Mucosa of descending colon (tissue), 3 donors: ENCODE data around the gene KDM2B. TPM values are rescaled to one million over a fixed set of nuclear protein-coding genes. Genes with fewer than 3 reads are reported as not detected.

ENCODE experiments used
- ATAC-seq: fragments of 200-7000 bp; cut with Tn5 transposase; one replicate; pipeline ENCODE4 v1.9.1; 2020; ENCODE audit warnings: mild to moderate bottlenecking, moderate library complexity
- DNase-seq, 3 donors: peaks; one replicate each; pipeline ENCODE4 v3.0.0-alpha.2; 2020
- H3K36me3 ChIP-seq: fragments of 200-600 bp; one replicate; pipeline ENCODE4 v1.8.0; 2021; ENCODE audit warnings: low read depth, mild to moderate bottlenecking
- H3K4me1 ChIP-seq: fragments of 200-600 bp; one replicate; pipeline ENCODE4 v1.8.0; 2021; ENCODE audit warnings: low read depth, mild to moderate bottlenecking
- H3K4me3 ChIP-seq: fragments of 200-600 bp; one replicate; pipeline ENCODE4 v1.8.0; 2021; ENCODE audit warnings: mild to moderate bottlenecking
- H3K9me3 ChIP-seq: fragments of 200-600 bp; one replicate; pipeline ENCODE4 v1.8.0; 2021; ENCODE audit warnings: mild to moderate bottlenecking
- CTCF ChIP-seq: fragments of 200-600 bp; IDR thresholded peaks from one replicate; pipeline ENCODE4 v1.8.0; 2022; ENCODE audit warnings: antibody characterized with exemption, mild to moderate bottlenecking
- intact Hi-C, 2 donors: fragments of 100-400 bp; cut with DNase I in 1 of 2; cut with micrococcal nuclease in 1 of 2; formaldehyde crosslinking; loops; one replicate each; pipeline versions ENCODE4 v1.11.0 to v1.11.1; 2022; cut with DNase I, micrococcal nuclease
- total RNA-seq, 3 donors: library from RNA; stranded (reverse); fragmentation: NEBNext Ultra II Directional in 2 of 3; extraction: Animal tissue kit (Norgen Biotek cat#: 25700) in 2 of 3; gene quantifications; one replicate each; pipeline versions ENCODE4 v1.2.1 to v1.2.4, GENCODE V29; 2021 to 2023
- donor health status: DM: no; HTN: no; CAD: no; lungs with moderate emphysema.
- donor health status: DM: no; HTN: no; CAD: no.
- donor health status: DM: no; HTN: yes; CAD: no.

Gene KDM2B
- total RNA-seq, 3 donors from 2014 or later, result 17.9 to 24.5 (median 18.3) TPM

DNA sequence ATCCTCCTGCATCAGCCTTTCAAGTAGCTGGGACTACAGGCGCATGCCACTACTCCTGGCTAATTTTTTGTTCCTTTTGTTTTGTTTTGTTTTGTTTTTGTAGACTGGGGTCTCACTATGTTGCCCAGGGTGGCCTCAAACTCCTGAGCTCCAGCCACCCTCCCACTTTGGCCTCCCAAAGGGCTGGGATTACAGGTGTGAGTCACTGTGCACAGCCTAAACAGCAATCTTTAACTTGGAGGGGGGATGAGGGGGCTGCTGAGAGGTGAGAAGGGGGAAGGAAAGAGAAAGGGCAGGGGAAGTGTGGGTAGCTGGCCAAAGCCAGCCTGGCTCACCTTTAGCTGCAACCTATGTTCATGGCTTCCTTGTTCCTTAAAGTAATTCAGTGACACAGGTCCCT lies 77.4 kb downstream of the KDM2B start:
- intact Hi-C loops, result no loop called here
- Histone ChIP-seq H3K9me3 (no peaks in the 10 kb centered on the region), H3K4me3 (no peak overlapping the region), H3K4me1 (no peaks in the 10 kb centered on the region), H3K36me3 (no peaks in the 10 kb centered on the region)
- ATAC-seq, result no peak
- TF ChIP-seq CTCF, result no peak
- DNase-seq, result no peak

DNA sequence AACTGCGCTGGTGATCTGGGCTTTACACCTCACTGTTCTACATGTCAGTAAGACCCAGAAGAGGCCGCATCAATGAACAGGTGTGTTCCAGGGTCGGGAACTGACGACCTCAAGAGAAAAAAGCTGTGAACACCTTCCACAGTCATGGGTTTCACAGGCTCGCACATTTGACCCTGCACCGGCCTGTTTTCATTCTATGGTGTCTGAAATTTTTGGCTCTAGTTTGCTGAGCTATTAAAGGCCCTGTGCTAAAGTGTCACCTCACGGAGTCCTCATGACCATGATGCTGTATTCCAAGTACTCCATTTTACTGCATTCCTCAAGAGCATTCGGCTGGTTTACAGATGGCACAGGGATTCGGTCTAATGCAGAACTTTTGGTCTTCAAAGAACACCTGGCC lies 78.9 kb downstream of the KDM2B start:
- intact Hi-C loops, result no loop called here
- Histone ChIP-seq H3K4me3 (no peak overlapping the region), H3K36me3 (no peaks in the 10 kb centered on the region), H3K4me1 (no peaks in the 10 kb centered on the region), H3K9me3 (no peaks in the 10 kb centered on the region)
- no peak for TF ChIP-seq CTCF
- ATAC-seq (no peak), DNase-seq (no peak)

- no peak overlapping the region for H3K4me3 ChIP-seq
- intact Hi-C loops, result no loop called here
- ATAC-seq, result peak; percentile 96
- H3K4me1 ChIP-seq, result no peaks in the 10 kb centered on the region
- peak; percentile 70 to 86 (median 84) for DNase-seq
- peak; percentile 94 for TF ChIP-seq CTCF
- no peaks in the 10 kb centered on the region for H3K36me3 ChIP-seq
- no peaks in the 10 kb centered on the region for H3K9me3 ChIP-seq
These were observed 80.7 kb downstream of the KDM2B start for GRCh38 chr12:121499929-121500793.

- intact Hi-C loops, result no loop called here
- ATAC-seq (no peak), DNase-seq (no peak)
- H3K4me1 ChIP-seq, result no peaks in the 10 kb centered on the region
- no peaks in the 10 kb centered on the region for H3K9me3 ChIP-seq
- no peak overlapping the region for H3K4me3 ChIP-seq
- TF ChIP-seq CTCF, result no peak
- no peaks in the 10 kb centered on the region for H3K36me3 ChIP-seq
These were observed 85.1 kb downstream of the KDM2B start for GRCh38 chr12:121495746-121496145.

DNA sequence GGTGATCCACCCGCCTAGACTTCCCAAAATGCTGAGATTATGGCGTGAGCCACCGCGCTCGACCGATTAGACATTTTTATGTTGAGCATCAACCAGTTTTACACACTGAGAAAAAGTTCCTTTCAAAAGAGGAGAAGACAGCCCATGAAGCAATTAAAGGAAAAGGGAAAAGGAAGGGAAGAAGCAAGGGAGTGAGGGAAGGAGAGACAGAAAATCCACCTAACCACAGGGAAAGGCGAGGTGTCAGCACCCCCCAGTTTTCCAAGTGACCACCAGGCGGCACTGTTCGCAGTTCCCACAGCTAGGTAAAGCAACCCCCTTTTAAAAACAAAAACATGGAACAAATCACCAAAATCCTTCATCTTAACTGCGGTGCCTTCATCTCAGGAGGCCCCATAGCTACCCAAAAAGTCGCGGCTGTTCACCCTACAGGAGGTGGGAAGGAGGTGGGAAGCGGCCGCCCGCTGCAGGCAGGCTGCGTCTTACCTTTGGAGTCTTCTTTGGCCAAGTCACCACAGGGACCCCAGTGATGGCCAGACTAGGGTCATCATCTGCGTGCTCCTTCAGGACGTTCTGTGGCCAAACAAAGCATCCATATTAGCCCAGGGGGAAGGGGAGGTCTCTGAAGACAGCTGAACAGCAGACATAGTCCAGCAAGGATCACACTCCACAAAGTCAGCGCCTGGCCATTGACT lies 86.6 kb downstream of the KDM2B start:
- Histone ChIP-seq H3K9me3 (no peaks in the 10 kb centered on the region), H3K36me3 (no peaks in the 10 kb centered on the region), H3K4me1 (no peaks in the 10 kb centered on the region), H3K4me3 (no peak overlapping the region)
- DNase-seq, result peak in 2 of 3 donors; percentile 55 to 60
- intact Hi-C loops, result no loop called here
- ATAC-seq, result peak; percentile 62
- peak; percentile 73 for TF ChIP-seq CTCF
